ENCODE results near the gene AHCTF1. TPM values are rescaled to one million over a fixed set of nuclear protein-coding genes. Genes with fewer than 3 reads are reported as not detected.

Gene AHCTF1
- total RNA-seq, 1 experiment from 2014 or later: 65.8 TPM

GRCh38 chr1:246951413-246951812 lies 19.7 kb upstream of the AHCTF1 start:
- H3K4me3 ChIP-seq (ENCODE audit: low read depth, low read length, poor library complexity, severe bottlenecking): no peak overlapping the region
- ChIA-PET POLR2A (ENCODE audit: low non-redundant PET) (no interaction called here), CTCF (no interaction called here)
- no peaks in the 10 kb centered on the region for H3K27me3 ChIP-seq (replicated peaks; ENCODE audit: insufficient read depth, low read depth, low read length, poor library complexity)
- TF ChIP-seq, protein P1, sequence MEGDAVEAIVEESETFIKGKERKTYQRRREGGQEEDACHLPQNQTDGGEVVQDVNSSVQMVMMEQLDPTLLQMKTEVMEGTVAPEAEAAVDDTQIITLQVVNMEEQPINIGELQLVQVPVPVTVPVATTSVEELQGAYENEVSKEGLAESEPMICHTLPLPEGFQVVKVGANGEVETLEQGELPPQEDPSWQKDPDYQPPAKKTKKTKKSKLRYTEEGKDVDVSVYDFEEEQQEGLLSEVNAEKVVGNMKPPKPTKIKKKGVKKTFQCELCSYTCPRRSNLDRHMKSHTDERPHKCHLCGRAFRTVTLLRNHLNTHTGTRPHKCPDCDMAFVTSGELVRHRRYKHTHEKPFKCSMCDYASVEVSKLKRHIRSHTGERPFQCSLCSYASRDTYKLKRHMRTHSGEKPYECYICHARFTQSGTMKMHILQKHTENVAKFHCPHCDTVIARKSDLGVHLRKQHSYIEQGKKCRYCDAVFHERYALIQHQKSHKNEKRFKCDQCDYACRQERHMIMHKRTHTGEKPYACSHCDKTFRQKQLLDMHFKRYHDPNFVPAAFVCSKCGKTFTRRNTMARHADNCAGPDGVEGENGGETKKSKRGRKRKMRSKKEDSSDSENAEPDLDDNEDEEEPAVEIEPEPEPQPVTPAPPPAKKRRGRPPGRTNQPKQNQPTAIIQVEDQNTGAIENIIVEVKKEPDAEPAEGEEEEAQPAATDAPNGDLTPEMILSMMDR (conservative IDR thresholded peaks at IDR 0.05; ENCODE audit: low read depth, low read length): no peak
- no peak for TF ChIP-seq EZH2 (IDR thresholded peaks at IDR 0.05; ENCODE audit: borderline replicate concordance, low read depth, low read length, poor library complexity, severe bottlenecking)
- no peak for DNase-seq (ENCODE audit: low spot score)
- BruUV-seq (replicated peaks): no TSS peak
- H3K4me1 ChIP-seq (ENCODE audit: insufficient read depth, low read length, poor library complexity, severe bottlenecking): no peaks in the 10 kb centered on the region
- intact Hi-C loops (cut with micrococcal nuclease; ENCODE audit: unreplicated experiment): no loop called here
- H3K9me3 ChIP-seq (ENCODE audit: low read depth, low read length, poor library complexity, severe bottlenecking): no peaks in the 10 kb centered on the region
- no peak overlapping the region for H3K27ac ChIP-seq (ENCODE audit: low read depth, low read length, poor library complexity, severe bottlenecking)
- H3K36me3 ChIP-seq (ENCODE audit: insufficient read depth, low read length, poor library complexity, severe bottlenecking): no peaks in the 10 kb centered on the region

- no peak overlapping the region for H3K4me3 ChIP-seq (ENCODE audit: low read depth, low read length, poor library complexity, severe bottlenecking)
- no peaks in the 10 kb centered on the region for H3K9me3 ChIP-seq (ENCODE audit: low read depth, low read length, poor library complexity, severe bottlenecking)
- no peak overlapping the region for H3K27ac ChIP-seq (ENCODE audit: low read depth, low read length, poor library complexity, severe bottlenecking)
- ChIA-PET POLR2A (ENCODE audit: low non-redundant PET) (no interaction called here), CTCF (no interaction called here)
- no peaks in the 10 kb centered on the region for H3K36me3 ChIP-seq (ENCODE audit: insufficient read depth, low read length, poor library complexity, severe bottlenecking)
- intact Hi-C loops (cut with micrococcal nuclease; ENCODE audit: unreplicated experiment): no loop called here
- no peak for DNase-seq (ENCODE audit: low spot score)
- H3K4me1 ChIP-seq (ENCODE audit: insufficient read depth, low read length, poor library complexity, severe bottlenecking): no peaks in the 10 kb centered on the region
- no peak for TF ChIP-seq EZH2 (IDR thresholded peaks at IDR 0.05; ENCODE audit: borderline replicate concordance, low read depth, low read length, poor library complexity, severe bottlenecking)
- TF ChIP-seq, protein P1 (conservative IDR thresholded peaks at IDR 0.05; ENCODE audit: low read depth, low read length): no peak
- BruUV-seq (replicated peaks): no TSS peak
- no peaks in the 10 kb centered on the region for H3K27me3 ChIP-seq (replicated peaks; ENCODE audit: insufficient read depth, low read depth, low read length, poor library complexity)
These were observed 18.2 kb upstream of the AHCTF1 start for GRCh38 chr1:246949956-246950355.

- no TSS peak for BruUV-seq (replicated peaks)
- H3K9me3 ChIP-seq (ENCODE audit: low read depth, low read length, poor library complexity, severe bottlenecking): no peaks in the 10 kb centered on the region
- no peaks in the 10 kb centered on the region for H3K36me3 ChIP-seq (ENCODE audit: insufficient read depth, low read length, poor library complexity, severe bottlenecking)
- no peaks in the 10 kb centered on the region for H3K4me1 ChIP-seq (ENCODE audit: insufficient read depth, low read length, poor library complexity, severe bottlenecking)
- intact Hi-C loops (cut with micrococcal nuclease; ENCODE audit: unreplicated experiment): no loop called here
- TF ChIP-seq, protein P1 (conservative IDR thresholded peaks at IDR 0.05; ENCODE audit: low read depth, low read length): no peak
- TF ChIP-seq EZH2 (IDR thresholded peaks at IDR 0.05; ENCODE audit: borderline replicate concordance, low read depth, low read length, poor library complexity, severe bottlenecking): no peak
- POLR2A ChIA-PET (ENCODE audit: low non-redundant PET): no interaction called here
- H3K27ac ChIP-seq (ENCODE audit: low read depth, low read length, poor library complexity, severe bottlenecking): no peak overlapping the region
- DNase-seq (ENCODE audit: low spot score): no peak
- no peaks in the 10 kb centered on the region for H3K27me3 ChIP-seq (replicated peaks; ENCODE audit: insufficient read depth, low read depth, low read length, poor library complexity)
- CTCF ChIA-PET: no interaction called here
- no peak overlapping the region for H3K4me3 ChIP-seq (ENCODE audit: low read depth, low read length, poor library complexity, severe bottlenecking)
These were observed 15.5 kb upstream of the AHCTF1 start for GRCh38 chr1:246947255-246947654.

Measured in A673 (cell line).